GM19328 (cell line): ENCODE results near the gene KRT85.
"Not testable (repeated sequence)": the region's sequence is repeated elsewhere in the genome, so short reads cannot be mapped to it uniquely, and the experiment has no call there.

Experiments
- ATAC-seq: cut with Tn5 transposase; IDR thresholded peaks from one replicate; pipeline ENCODE4 v1.9.1; 2021; ENCODE audit warnings: mild to moderate bottlenecking, moderate library complexity; ENCODE audit not compliant: unreplicated experiment

KRT85 gene

DNA sequence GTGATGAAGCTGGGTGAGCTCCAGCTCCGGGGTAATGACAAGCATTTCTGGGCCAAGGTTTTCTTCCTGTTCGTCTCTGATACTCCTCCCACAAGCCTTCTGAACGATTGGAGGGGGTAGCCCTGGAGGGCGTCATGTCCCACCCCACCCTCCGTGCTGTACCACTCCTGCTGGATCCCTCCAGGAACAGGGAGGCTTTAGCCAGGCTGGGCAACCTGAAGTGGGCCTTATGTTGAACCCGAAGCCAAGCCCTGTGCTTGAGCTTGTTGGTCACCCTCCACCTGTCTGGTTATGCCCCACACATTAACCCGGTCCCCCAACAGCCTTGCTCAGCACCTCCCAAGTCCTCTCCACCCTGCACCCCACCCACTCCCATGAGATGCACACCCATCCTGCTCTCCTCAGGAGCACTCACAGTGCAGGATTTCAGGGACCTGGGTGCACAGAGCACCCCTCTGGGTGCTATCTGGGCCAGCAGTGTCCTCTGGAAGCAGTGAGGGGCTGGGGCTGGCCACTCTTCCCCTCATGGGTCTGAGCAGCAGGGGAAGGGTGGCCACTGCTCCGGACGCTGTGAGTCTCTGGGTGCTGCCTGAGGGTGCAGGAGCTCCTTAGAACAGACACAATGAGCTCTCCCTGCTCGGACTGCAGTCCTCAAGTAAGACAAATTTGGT lies 39.3 kb downstream of the KRT85 start:
- ATAC-seq, result no peak

DNA sequence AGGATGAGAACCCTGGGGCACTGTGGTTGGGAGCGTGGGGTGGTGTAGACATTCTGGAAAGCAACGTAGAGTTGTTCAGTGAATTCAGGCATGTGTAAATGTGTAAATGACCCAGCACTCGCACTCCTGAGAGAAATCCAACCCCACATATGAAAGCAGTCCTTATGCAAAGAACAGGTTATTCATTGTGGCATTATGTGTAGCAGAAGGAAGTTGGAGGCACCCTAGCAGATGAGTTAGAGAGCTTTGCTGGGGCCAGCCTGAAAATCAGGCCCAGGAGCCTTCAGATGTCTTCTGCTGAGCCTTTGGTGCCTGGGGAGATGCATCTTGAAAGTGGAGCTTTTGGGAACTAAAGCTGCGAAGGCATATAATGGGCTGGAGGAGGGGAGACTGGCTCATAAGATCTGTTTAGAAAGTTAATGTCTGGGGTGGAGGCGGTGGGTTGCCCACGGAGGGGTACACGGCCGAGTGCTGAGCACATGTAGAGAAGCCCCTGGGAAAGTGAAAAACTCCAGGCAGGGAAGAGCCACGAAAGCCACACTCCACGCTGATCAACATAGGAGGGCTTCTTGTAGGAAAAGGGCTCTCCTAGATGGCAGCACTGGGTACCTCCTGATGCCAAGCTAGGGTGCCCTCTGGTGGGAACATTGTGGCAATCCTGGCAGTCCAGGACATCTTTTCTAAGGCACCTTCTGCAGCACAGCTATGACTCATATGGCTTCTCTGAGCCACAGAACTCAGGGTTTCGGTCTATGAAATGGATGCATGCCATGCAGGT lies 40.0 kb downstream of the KRT85 start:
- no peak for ATAC-seq

DNA sequence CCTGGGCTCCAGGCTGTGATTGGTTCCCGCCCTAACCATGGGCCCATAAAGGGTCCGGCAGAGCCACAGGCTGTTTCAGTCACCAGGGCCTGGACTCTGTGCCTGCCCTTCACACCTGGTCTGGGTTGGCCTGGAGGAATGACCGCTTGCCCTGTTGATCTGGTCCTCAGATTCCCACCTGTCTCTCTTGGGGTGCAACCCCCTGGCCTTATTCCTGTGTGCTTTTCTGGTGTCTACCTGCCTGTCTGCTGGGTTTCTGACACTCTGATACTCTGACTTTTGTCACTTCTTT lies 43.2 kb downstream of the KRT85 start:
- ATAC-seq, result no peak

DNA sequence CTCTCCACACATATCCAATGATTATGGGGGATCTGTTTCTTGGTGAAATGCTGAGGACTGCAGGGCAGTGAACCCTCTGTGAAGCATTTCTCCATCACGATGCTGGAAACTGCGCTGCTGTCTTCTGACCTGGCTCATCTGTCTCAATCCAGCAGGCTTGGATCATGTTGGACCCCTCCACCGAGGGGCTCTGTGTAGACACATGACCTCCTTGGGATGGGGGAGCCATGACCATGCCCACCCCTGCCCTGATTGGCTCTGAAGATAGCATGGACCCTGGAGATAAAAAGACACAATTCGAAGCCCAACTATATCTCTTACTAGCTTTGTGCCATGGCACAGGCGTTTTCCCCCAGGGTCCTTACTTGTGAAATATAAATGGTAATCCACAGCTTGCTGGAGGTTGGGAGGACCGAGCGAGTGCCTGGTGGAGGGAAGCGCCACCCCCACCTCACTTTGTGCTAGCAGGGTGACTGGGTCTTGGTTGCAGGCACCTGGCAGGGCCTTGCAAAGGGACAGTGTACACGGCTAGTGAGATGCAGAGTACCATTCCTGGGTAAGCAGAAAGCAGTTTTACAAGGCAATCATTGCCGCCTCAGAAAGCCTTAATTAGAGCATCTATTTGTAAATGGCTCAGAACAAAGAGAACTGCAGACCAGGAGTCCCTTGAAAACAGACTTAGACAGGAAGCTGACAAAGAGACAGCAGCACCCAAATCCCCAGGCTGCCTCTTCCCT lies 43.7 kb downstream of the KRT85 start:
- no peak for ATAC-seq

DNA sequence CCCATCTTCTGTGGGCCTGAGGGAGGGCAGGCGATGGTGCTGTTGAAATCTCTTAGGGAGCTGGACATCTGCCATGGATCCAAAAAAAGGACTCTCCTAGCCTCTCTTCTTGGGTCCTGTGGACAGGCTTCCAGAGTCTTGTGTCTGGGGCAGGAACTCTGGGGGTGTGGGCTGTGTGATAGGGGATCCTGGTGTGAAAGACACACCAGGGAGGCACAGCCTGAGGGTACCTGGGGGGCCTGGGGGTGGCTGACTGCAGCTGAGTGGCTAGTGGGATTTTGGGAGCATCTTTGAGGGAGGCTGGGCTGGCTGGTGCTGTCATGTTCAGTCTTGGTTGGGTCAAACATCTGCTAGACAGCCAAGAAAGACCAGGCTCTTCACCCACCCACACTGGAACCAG lies 44.3 kb downstream of the KRT85 start:
- no peak for ATAC-seq

DNA sequence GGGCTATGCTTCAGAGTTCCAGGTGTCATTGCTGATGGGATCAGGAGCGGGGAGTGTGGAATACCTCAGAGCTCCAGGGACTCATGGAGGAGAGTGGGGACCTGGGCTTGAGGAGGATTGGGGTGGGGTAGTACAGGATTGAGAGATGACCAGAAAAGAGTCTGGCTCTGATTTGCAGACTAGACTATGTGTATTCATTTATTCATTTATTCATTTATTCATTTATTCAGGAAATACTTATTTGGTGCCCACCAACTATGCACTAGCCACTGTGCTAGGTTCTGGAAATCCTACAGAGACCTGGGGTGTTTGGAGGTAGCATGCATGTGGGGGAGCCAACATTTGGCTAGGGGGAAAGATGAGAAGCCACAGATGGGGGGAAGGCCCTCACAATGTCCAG lies 45.2 kb downstream of the KRT85 start:
- ATAC-seq, result no peak

DNA sequence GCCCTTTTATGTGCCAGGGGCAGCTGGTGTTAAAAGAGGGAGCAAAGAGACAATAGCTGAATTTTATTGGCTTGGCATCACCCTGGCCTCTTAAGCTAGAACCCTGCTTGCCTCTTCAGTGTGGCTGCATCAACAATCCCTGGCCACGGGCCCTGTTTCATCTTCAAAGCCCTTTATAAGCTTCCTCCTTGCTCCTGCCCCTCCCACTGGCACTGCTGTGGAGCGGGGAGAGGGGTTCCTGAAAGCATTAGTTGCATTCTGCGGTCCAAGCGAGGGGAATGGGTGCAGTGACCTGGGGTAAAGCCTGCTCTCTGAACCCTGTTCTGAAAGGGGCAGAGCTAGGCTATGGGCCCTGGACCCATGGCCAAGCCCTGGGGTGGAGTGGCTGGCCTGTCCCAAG lies 45.9 kb downstream of the KRT85 start:
- ATAC-seq, result no peak

DNA sequence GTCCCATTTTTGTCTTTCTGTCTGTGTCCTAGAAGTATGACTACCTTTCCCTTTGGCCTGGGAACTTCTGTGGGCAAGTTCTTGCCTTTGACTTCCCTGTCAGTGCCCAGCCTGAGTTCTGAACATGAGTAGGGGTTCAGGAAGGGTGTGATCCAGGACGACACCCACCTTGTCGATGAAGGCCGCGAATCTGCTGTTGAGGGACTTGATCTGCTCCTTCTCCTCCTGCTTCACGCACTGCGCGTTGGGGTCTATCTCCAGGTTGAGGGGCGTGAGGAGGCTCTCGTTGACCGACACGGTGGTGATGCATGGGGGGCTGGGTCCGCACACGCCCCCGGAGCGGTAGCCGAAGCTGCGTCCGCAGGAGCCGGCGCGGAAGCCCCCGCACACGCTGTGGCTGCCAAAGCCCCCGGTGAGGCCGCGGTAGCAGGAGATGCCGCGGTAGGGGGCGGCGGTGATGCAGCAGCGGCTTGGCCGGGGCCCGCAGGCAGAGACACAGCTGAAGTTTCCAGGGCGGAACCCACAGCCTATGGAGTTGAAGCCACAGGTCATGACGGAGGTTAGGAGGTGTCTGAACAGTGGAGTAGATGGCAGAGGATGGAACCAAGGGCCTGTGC lies 46.4 kb downstream of the KRT85 start, which contains the start of gene KRT83:
Gene KRT83 (minus strand): TSS at position 615 of the 617 bp plus-strand sequence. CDS start 63 bp downstream, at position 552.
- no peak for ATAC-seq

DNA sequence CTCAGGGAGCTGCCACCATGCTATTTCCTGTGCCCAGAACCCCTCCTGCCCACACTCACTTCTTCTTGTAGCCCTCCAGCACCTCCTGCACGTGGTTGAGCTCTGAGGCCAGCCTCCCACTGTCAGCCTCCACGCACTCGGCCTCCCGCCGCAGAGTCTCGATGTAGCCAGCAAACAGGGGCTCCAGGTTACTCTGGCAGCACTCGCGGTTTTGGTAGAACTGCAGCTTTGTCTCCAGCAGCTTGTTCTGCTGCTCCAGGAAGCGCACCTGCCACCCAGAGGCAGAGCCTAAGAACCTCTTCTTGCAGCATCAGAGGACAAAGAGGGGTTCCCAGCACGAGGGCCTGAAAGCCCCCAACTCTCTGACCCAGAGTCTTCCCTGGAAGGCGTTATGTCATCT lies 48.2 kb downstream of the KRT85 start:
- ATAC-seq, result no peak

DNA sequence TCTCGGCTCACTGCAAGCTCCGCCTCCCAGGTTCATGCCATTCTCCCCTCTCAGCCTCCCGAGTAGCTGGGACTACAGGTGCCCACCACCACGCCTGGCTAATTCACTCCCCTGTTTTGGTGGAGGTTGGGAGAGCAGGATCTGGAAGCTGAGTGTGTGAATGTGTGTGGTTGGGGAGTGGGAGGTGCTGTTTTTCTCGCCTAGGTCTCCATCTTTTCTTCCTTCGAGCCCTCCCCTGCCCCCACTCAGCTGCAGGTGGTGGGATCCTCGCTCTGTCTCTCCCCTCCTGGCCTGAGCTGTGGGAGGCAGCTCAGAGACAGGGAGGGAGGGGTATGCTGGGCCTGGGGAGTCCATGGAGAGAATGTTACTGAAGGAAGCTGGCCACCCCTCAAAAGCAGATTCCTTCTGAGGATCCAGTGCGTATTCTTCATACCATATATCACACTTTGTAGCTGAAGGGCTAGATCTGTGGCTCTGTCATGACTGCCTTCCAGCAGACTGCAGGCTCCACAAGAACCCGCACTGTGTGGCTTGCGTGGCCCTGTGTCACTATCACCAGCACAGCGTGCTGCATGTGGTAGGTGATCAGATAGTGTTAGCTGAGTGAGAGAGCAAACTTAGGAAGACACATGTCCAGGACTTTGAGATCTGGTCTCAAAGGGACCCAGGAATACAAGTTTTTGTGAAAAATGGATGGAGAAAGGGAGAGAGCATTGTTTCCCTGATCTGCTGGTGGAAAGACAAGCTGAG lies 48.9 kb downstream of the KRT85 start:
- no peak for ATAC-seq

DNA sequence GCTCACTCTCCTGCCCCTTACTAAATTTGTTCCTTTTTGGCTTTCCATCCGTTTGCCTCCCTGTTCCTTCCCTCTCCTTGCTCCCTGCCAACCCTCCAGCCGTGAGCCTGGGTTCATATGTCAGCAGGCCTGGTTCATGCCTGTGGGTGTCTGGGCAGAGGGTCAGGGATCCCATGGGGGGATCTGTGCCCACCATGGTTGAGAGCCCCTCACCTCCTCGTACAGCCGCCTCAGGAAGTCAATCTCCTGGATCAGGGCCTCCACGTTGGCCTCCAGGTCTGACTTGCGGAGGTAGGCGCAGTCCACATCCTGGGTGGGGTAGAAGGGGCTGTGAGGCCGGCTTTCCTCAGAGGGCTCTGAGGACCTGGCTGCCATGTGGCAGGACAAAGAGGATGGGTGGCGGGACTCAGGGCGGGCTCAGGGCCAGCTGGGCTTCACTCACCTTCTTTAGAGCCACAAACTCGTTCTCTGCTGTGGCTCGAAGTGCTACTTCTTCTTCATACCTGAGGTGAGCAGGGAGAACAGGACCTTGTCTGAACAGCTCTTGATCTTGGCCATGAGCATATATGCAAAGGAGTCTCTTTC lies 49.7 kb downstream of the KRT85 start:
- ATAC-seq, result no peak

DNA sequence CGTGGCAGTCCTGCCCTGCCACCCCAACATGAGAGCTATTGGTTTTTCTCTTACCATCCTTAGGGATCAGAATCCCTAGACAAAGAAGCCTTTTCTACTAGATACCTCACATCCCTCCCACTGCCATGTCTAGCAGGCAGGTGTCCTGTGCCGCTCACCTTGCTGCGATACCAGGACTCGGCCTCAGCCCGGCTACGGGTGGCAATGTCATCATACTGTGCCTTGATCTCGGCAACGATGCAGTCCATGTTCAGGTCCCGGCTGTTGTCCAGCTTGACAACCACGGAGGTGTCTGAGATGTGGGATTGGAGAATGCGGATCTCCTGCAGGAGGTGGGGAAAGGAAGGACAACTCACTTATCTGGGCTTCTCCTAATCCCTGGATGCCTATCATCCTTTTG lies 50.6 kb downstream of the KRT85 start:
- ATAC-seq, result no peak

DNA sequence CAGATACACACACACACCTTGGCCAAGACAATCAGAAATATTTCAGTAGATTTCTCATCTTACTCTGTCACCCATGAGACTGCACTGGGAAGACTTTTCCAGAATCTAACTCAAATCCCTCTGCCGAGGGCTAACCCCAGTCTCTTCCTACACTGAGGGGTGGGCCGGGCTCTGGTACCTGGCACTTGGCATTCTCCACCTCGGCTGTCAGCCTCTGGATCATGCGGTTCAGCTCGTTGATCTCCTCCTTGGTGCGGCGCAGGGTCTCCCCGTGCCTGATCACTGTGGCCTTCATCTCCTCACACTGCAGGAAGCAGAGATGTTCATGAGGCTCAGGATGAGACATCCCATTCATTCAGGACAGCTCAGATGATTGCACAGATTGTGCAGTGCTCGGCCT lies 51.0 kb downstream of the KRT85 start:
- no peak for ATAC-seq

DNA sequence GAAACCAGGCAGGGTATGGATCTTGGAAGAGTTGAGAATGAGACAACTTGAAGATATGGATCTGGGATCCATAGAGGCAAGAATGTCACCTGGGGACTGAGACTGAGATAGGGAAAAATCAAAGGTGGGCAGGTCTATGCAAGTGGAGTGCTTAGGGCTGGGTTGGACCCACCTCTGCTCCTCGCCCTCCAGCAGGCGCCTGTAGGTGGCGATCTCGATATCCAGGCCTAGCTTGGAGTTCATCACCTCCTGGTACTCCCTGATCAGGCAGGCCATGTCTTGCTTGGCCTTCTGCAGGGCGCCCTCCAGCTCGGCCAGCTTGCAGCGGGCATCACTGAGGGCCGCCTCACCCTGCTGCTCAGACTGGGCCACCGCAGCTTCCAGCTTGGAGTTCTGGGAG lies 51.6 kb downstream of the KRT85 start:
- not testable (repeated sequence) for ATAC-seq

DNA sequence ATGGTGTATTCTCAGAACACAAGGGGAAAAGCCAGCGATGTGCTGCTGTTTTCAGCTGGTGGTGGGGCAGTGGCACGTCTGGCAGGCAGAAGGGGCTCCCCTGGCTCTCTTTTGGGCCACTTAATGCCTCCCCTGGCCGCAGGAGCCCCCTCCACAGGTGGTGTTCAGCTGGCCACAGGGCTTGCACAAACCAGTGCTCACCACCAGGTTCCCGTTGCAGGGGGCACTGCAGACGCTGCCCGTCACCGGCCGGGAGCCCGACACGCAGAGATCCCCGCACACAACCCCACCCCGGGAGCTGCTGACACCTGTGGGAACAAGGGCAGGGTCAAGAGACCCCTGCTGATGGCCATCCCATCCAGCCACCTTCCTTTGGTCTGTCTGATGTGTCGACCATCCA lies 52.8 kb downstream of the KRT85 start:
- ATAC-seq, result no peak

DNA sequence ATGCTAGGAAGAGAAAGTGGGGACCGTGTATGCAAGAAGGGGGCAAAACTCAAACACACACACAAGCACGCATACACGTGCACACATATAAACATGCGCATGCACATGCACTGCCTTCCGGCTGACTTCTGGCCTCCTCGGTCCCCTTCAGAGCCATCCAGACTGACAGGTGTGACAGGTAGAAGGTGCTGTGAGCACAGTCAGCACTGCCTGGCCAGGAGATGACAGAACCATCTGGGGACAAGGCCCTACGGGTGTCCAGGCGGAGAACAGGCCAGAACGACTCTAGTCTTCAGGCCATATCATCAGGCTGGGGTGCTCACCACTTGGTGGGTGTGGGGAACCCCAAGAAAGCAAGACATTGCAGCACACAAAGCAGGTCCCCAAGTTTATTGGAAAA lies 53.4 kb downstream of the KRT85 start:
- no peak for ATAC-seq

DNA sequence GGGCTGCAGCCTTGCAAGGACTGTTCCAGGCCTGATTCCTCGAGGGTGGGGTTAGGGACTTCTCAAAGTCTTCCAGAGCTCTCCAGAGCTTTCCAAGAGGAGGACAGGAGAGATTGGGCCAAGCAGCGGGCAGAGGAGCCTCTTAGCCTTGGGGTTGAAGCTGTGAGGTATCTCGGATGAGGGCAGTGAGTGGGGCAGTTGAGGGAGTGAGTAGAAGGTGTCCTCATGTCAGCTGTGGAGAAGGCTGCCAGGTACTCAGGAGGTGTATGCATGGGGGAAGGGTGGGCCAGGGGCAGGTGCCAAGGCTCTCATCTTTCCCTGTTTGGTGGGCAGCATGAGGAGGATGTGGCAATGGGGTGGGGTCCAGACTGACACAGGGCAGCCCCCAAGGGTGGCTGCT lies 53.8 kb downstream of the KRT85 start:
- ATAC-seq, result no peak

DNA sequence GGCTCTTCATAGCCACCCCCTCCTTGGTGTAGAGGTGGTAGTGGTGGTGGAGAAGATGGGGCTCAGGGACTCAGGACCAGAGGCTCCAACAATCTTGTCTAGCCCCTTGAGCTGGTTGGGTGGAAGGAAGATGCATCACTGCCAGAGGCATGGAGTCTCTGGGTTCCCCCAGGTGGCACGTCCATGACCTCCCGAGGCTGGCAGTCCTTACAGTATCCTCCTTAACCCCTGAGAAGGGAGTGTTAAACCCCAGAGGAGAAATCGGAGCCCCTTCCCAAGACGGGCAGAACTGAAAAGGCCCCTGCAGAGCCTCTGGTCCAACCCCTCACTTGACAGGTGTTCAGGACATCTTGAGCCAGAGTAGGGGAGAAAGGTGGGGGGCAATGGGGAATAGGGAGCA lies 55.2 kb downstream of the KRT85 start:
- no peak for ATAC-seq

DNA sequence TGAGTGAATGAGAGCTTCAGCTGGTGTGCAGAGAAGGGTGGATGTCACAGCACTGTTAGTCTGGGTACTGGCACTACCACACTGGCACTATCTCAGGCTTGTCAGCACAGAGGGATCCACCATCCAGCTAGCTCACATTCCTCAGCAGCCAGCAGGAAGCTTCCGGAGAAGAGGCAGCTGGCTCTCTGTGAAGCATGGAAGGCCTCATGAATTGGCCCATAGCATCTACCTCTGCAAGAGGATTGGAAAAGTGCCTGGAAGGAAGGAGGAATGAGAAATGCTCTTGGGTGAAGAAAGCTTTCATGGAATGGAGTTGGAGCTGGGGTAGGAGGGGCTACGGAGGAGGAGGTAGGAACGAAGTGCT lies 56.0 kb downstream of the KRT85 start:
- no peak for ATAC-seq

DNA sequence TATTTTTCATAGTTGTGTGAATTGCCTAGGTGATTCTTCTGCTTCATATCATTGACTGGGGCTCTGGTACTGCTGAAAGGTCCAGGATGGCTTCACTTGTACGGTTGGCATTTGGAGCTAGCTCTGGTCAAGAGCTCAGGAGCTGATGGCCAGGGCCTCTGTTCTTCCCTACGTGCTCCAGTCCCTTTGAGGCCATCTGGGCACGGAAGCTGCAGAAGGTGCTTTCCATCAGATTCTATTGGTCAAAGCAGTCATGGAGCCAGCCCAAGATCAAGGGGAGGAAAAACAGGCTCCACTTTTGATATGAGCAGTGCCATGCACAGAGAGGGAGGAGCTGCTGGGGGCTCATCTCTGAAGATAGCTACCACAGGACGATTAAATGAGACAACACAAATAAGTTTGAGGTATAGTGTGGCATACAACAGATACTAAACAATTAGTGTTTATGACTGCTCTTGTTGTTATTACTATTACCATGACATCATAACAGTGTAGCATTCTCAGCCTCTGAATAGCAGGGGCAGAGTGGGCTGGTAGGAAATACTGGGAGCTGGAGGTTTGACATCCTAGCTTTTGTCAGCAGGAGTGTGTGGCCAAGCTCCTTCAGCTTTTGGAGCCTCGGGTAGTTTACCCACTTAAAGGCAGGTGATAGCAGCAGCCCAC lies 56.5 kb downstream of the KRT85 start:
- ATAC-seq, result no peak
